Caco-2 (cell line): ENCODE results near the gene STK35. TPM values are rescaled to one million over a fixed set of nuclear protein-coding genes. Genes with fewer than 3 reads are reported as not detected.

Source experiments
- BruUV-seq: library from RNA; stranded (reverse); fragments of 400-500 nt; replicated peaks from 2 replicates; lab custom pipeline; 2021; lab: Mats Ljungman, UMichigan
- CTCF ChIA-PET: fragments of 300-600 bp; sonication (Branson Sonifier 250); formaldehyde crosslinking; loops from one replicate; lab custom pipeline; 2022; ENCODE audit warnings: antibody characterized with exemption; lab: Charles Lee
- POLR2A ChIA-PET: fragments of 300-600 bp; sonication (Branson Sonifier 250); formaldehyde crosslinking; loops from one replicate; lab custom pipeline; 2022; ENCODE audit warnings: antibody characterized with exemption; lab: Charles Lee
- DNase-seq, 2 experiments: peaks; one replicate each; pipeline versions ENCODE4 v3.0.0 to v3.0.0-alpha.2; 2020 to 2022
- H3K27me3 ChIP-seq: replicated peaks from 2 replicates; pipeline ENCODE4 v1.6.0; 2011; ENCODE audit warnings: low read length; ENCODE audit not compliant: control insufficient read depth, insufficient read depth
- H3K36me3 ChIP-seq: 2 replicates; pipeline ENCODE4 v1.5.1; 2011; ENCODE audit warnings: low read length; ENCODE audit not compliant: control insufficient read depth, insufficient read depth
- H3K4me1 ChIP-seq: fragments of 250-450 bp; sonication (Bioruptor Pico); 2 replicates; pipeline ENCODE4 v1.5.1; 2020; ENCODE audit warnings: mild to moderate bottlenecking
- H3K4me3 ChIP-seq: 2 replicates; pipeline ENCODE4 v1.5.1; 2011; ENCODE audit warnings: low read depth, mild to moderate bottlenecking, control low read depth, low read length
- H3K9me3 ChIP-seq: fragments of 250-450 bp; sonication (Bioruptor Pico); 2 replicates; pipeline ENCODE4 v1.5.1; 2020; ENCODE audit warnings: mild to moderate bottlenecking, moderate library complexity
- H3K27ac Mint-ChIP-seq: one replicate; pipeline ENCODE4 v1.8.0; 2022; ENCODE audit warnings: mixed read lengths; ENCODE audit not compliant: unreplicated experiment
- H3K27me3 Mint-ChIP-seq: one replicate; pipeline ENCODE4 v1.8.0; 2022; ENCODE audit warnings: mixed read lengths; ENCODE audit not compliant: insufficient read depth, unreplicated experiment
- H3K36me3 Mint-ChIP-seq: one replicate; pipeline ENCODE4 v1.8.0; 2022; ENCODE audit warnings: mild to moderate bottlenecking, mixed read lengths; ENCODE audit not compliant: insufficient read depth, unreplicated experiment
- H3K4me1 Mint-ChIP-seq: one replicate; pipeline ENCODE4 v1.8.0; 2022; ENCODE audit warnings: low read depth, mixed read lengths; ENCODE audit not compliant: unreplicated experiment
- H3K4me3 Mint-ChIP-seq: one replicate; pipeline ENCODE4 v1.8.0; 2022; ENCODE audit warnings: mild to moderate bottlenecking, moderate library complexity, mixed read lengths; ENCODE audit not compliant: unreplicated experiment
- H3K9me3 Mint-ChIP-seq: one replicate; pipeline ENCODE4 v1.8.0; 2022; ENCODE audit warnings: mixed read lengths; ENCODE audit not compliant: unreplicated experiment
- intact Hi-C: fragments of 100-400 bp; cut with micrococcal nuclease; formaldehyde crosslinking; loops from one replicate; pipeline ENCODE4 v1.10.0; 2022; ENCODE audit not compliant: unreplicated experiment
- total RNA-seq: library from RNA; stranded (reverse); gene quantifications from 2 replicates; pipeline ENCODE4 v1.2.3, GENCODE V29; 2022
- TF ChIP-seq, protein P1 (sequence below), 2 experiments: fragments of 200-600 bp in 1 of 2; IDR thresholded peaks; 1 replicate in 1 of 2; 2 replicates in 1 of 2; pipeline versions ENCODE4 v1.5.1 to v1.8.0; 2011 to 2022; ENCODE audit warnings: antibody characterized with exemption in 1 of 2, control low read depth in 1 of 2, inconsistent platforms in 1 of 2, low read depth in 1 of 2, low read length in 1 of 2, mild to moderate bottlenecking in 1 of 2, moderate library complexity in 1 of 2; ENCODE audit not compliant: insufficient read depth in 1 of 2, severe bottlenecking in 1 of 2, unreplicated experiment in 1 of 2

Gene STK35
- total RNA-seq, 1 experiment from 2014 or later: 40.2 TPM

DNA sequence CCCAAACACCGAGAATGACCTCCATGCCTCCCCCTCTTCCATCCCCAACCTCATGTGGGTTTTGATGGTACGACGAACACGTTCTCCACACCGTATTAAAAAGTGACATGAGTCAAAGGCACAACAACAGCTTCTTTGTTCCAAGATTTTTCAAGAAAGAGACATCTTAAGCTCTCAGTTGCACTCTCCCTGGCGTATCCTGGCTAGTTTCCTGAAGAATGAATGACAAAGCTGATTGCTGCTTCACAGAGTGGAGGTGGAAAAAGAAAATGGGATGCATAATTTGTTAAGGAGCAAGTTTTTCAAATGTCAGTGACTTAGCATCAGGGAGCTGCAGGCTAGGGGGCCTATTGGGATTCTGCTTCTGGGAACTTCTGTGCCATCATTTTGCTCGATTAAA, 95.5 kb downstream of the STK35 start:
- Mint-ChIP-seq H3K36me3 (no peaks in the 10 kb centered on the region), H3K4me1 (no peaks in the 10 kb centered on the region), H3K4me3 (no peak overlapping the region), H3K27me3 (peaks cover 16% of the 10 kb centered on the region), H3K27ac (no peak overlapping the region), H3K9me3 (no peaks in the 10 kb centered on the region)
- TF ChIP-seq, protein P1, sequence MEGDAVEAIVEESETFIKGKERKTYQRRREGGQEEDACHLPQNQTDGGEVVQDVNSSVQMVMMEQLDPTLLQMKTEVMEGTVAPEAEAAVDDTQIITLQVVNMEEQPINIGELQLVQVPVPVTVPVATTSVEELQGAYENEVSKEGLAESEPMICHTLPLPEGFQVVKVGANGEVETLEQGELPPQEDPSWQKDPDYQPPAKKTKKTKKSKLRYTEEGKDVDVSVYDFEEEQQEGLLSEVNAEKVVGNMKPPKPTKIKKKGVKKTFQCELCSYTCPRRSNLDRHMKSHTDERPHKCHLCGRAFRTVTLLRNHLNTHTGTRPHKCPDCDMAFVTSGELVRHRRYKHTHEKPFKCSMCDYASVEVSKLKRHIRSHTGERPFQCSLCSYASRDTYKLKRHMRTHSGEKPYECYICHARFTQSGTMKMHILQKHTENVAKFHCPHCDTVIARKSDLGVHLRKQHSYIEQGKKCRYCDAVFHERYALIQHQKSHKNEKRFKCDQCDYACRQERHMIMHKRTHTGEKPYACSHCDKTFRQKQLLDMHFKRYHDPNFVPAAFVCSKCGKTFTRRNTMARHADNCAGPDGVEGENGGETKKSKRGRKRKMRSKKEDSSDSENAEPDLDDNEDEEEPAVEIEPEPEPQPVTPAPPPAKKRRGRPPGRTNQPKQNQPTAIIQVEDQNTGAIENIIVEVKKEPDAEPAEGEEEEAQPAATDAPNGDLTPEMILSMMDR (IDR thresholded peaks at IDR 0.05; ENCODE audit: insufficient read depth in 1 of 2, low read depth in 1 of 2, low read length in 1 of 2, severe bottlenecking in 1 of 2, unreplicated experiment in 1 of 2): no peak
- Histone ChIP-seq H3K4me3 (no peak overlapping the region), H3K27me3 (no peaks in the 10 kb centered on the region), H3K36me3 (no peaks in the 10 kb centered on the region), H3K9me3 (no peaks in the 10 kb centered on the region), H3K4me1 (no peaks in the 10 kb centered on the region)
- intact Hi-C loops: no loop called here
- no TSS peak for BruUV-seq
- DNase-seq: no peak
- CTCF ChIA-PET: no interaction called here
- POLR2A ChIA-PET: no interaction called here

Other genes with a start within 250 kb of the STK35 start
- gene SIRPA, start 206.4 kb upstream of the STK35 start, total RNA-seq: 31.6 and 33.3 TPM in 2 replicates
- gene PDYN, start 107.8 kb upstream of the STK35 start, total RNA-seq: not detected in 2 replicates
- gene TGM3, start 194.2 kb downstream of the STK35 start, total RNA-seq: 0.20 TPM in 1 of 2 replicates, not detected in the other